Gastroesophageal sphincter (tissue), 4 donors: ENCODE results near the gene MAPK8. TPM values are rescaled to one million over a fixed set of nuclear protein-coding genes. Genes with fewer than 3 reads are reported as not detected.

ENCODE experiments used
- ATAC-seq: fragments of 150-250 bp; one replicate; pipeline ENCODE4 v1.9.1; 2016; ENCODE audit warnings: mild to moderate bottlenecking, moderate library complexity
- H3K27ac ChIP-seq, 4 donors: fragments of 200-600 bp; sonication (generic) in 3 of 4; 1 replicate in 3 of 4; 2 replicates in 1 of 4; pipeline ENCODE4 v1.5.1; 2016 to 2019
- H3K27me3 ChIP-seq: fragments of 200-600 bp; sonication (generic); one replicate; pipeline ENCODE4 v1.5.1; 2019
- H3K36me3 ChIP-seq, 2 donors: fragments of 200-600 bp; sonication (generic); one replicate each; pipeline ENCODE4 v1.5.1; 2019; ENCODE audit warnings: control low read depth in 1 of 2
- H3K4me1 ChIP-seq, 3 donors: fragments of 200-600 bp; sonication (generic); 1 replicate in 2 of 3; 2 replicates in 1 of 3; pipeline ENCODE4 v1.5.1; 2016 to 2019; ENCODE audit warnings: control low read depth in 2 of 3
- H3K4me3 ChIP-seq, 2 donors: fragments of 200-600 bp; sonication (generic); one replicate each; pipeline ENCODE4 v1.5.1; 2019; ENCODE audit warnings: mild to moderate bottlenecking in 1 of 2, moderate library complexity in 1 of 2
- H3K9me3 ChIP-seq, 3 donors: fragments of 200-600 bp; sonication (generic); one replicate each; pipeline ENCODE4 v1.5.1; 2017 to 2019; ENCODE audit warnings: control low read depth in 2 of 3
- EP300 ChIP-seq: sonication (generic); formaldehyde crosslinking; IDR thresholded peaks from one replicate; pipeline ENCODE4 v1.6.1; 2017; ENCODE audit warnings: antibody characterized with exemption, mild to moderate bottlenecking
- POLR2A ChIP-seq, 2 donors: fragments of 450-650 bp; IDR thresholded peaks; one replicate each; pipeline ENCODE4 v1.6.1; 2017; ENCODE audit warnings: antibody characterized with exemption in 2 of 2, mild to moderate bottlenecking in 2 of 2, moderate library complexity in 1 of 2
- POLR2AphosphoS5 ChIP-seq: sonication (generic); formaldehyde crosslinking; IDR thresholded peaks from one replicate; pipeline ENCODE4 v1.6.1; 2017; ENCODE audit warnings: antibody characterized with exemption
- WGBS, 2 donors: methylation state at CpG; one replicate each; pipeline ENCODE4 v1.1.5; 2018; ENCODE audit warnings: low coverage in 1 of 2; 5-methylcytosine and 5-hydroxymethylcytosine counted together
- total RNA-seq, 4 donors: library from RNA; depleted of rRNA; stranded (reverse); fragments of >200 nt; gene quantifications; one replicate each; pipeline ENCODE4 v1.1.0, GENCODE V29; 2016
- TF ChIP-seq, protein P1 (sequence below), 4 experiments: fragments of 200-600 bp in 2 of 4; fragments of 450-650 bp in 2 of 4; sonication (generic) in 1 of 4; IDR thresholded peaks; one replicate each; pipeline ENCODE4 v1.5.1; 2017 to 2019; ENCODE audit warnings: antibody characterized with exemption in 4 of 4, mild to moderate bottlenecking in 2 of 4, moderate library complexity in 2 of 4

The MAPK8 gene
- total RNA-seq, 4 donors from 2014 or later, result 35.6 to 63.7 (median 40.7) TPM

DNA sequence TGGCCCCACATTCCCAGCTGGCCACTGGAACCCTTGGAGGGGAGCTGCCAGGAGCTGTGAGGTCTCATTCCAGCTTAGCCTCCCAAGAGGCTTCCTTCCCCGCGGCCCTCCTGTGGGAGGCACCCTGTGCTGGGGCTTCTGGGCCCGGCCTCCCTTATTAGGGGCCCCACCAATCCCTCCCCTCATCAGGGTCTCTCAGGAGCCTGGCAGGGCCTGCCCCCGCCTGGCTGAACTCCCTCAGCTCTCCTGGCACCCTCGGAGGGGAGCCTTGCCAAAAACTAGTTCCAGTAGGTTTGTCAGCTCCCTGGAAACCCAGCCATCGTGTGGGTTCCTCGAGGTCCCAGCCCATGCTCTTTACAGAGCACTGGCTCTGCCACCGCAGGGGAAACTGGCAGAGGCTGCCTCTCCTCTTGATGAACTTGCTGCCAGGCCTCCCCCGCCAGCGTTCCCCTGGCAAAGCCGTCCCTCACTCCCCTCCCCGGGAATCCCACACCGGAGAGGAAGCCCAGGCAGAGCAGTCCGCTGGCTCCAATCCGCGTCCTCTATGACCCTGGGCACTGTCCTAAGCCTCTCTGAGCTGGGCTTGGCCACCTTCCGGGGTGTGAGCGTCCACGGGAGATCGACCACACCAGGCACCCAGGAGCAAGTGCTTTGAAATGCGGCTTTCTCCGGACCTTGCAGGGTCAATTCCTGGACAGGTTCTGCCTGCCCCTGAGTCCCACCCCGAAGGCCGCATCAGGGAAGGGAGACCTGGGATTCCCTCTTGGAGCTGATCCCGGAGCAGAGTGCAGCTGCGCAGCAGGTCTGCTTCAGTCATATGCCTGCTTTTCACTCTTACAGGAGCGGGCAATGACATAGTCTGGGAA lies 158.6 kb downstream of the MAPK8 start:
- Histone ChIP-seq H3K36me3 (no peaks in the 10 kb centered on the region), H3K4me3 (no peak overlapping the region), H3K4me1 (peaks cover 0 to 25% (median 0%) of the 10 kb centered on the region in 3 donors), H3K27me3 (peaks cover 38% of the 10 kb centered on the region), H3K27ac (no peak overlapping the region), H3K9me3 (no peaks in the 10 kb centered on the region)
- TF ChIP-seq POLR2AphosphoS5 (peak; percentile 7), EP300 (no peak)
- no peak for ATAC-seq
- WGBS, 2 donors, result 80% methylated on average over 1 of the region's 27 CpGs; no CpG with 5 or more reads in 1 of the 2 donors

DNA sequence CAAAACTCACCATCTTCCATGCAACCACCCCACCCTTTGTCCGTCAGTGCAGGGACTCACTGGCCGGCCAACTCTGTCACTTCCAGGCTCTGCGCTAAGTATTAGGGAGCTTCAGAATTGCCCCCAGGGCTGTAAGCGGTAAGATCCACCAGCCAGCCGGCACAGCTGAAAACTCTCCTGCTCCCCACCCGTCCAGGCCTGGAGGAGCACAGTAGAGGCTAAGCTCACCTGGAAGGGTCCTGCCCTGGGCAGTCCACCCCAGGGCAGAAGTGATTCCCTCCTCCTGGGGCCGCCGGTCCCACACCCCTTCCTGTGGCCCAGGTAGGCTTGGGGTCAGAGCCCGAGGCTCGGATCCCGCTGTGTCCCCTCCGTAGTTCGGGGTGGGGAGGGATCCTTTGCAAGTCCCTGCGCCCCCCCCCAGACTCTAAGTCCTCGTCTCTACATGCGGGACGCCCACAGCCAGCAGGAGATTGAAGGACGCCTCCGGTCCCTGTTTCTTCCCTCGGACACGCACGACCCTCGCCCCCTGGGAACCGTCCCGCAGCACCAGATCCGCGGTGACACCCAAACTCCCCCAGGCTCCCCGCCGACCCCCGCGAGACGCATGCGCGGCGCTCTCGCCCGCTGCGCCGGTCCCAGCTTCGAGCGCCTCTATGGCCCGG lies 159.5 kb downstream of the MAPK8 start:
- no peaks in the 10 kb centered on the region for H3K36me3 ChIP-seq
- no peak for TF ChIP-seq POLR2A (IDR thresholded peaks at IDR 0.05)
- no peak for TF ChIP-seq POLR2AphosphoS5
- no peak for TF ChIP-seq EP300
- TF ChIP-seq, protein P1, sequence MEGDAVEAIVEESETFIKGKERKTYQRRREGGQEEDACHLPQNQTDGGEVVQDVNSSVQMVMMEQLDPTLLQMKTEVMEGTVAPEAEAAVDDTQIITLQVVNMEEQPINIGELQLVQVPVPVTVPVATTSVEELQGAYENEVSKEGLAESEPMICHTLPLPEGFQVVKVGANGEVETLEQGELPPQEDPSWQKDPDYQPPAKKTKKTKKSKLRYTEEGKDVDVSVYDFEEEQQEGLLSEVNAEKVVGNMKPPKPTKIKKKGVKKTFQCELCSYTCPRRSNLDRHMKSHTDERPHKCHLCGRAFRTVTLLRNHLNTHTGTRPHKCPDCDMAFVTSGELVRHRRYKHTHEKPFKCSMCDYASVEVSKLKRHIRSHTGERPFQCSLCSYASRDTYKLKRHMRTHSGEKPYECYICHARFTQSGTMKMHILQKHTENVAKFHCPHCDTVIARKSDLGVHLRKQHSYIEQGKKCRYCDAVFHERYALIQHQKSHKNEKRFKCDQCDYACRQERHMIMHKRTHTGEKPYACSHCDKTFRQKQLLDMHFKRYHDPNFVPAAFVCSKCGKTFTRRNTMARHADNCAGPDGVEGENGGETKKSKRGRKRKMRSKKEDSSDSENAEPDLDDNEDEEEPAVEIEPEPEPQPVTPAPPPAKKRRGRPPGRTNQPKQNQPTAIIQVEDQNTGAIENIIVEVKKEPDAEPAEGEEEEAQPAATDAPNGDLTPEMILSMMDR (IDR thresholded peaks at IDR 0.05), result no peak
- no peak for ATAC-seq
- H3K4me3 ChIP-seq, result peak overlapping the region in 1 of 2 donors; percentile 36
- H3K27ac ChIP-seq, result no peak overlapping the region
- peaks cover 47% of the 10 kb centered on the region for H3K27me3 ChIP-seq
- H3K4me1 ChIP-seq, result peaks cover 0 to 25% (median 0%) of the 10 kb centered on the region in 3 donors
- WGBS, 2 donors, result 31 to 76% methylated on average over 4 to 8 of the region's 42 CpGs
- H3K9me3 ChIP-seq, result no peaks in the 10 kb centered on the region

DNA sequence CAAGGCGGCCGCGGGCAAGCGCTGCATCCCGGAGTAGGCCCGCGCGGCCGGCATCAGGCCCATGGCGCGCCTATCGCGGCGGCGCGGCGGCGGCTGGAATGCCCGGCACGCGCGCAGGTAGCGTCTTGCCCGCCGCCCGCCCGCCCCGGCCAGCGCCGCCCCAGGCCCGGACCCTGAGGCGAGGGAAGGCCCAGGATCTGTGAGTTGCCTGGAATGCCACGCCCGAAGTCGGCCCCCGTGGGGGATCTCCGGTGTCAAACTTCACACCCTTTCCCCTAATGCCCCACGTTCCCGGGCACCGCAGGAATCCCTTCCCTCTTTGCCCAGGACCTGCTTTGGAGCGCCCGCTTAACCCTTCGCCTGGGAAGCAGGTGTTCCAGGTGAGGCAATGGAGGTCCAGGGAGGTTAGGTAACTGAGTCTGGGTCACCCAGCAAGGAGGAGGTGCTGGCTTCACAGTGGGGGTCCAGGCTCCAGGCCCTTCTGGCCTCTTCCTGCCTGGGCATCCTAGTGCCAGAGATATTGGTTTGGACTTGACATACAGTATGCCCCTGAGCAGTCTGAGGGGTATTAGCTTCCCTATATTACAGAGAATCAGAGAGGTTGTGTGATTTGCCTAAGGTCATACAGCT lies 160.2 kb downstream of the MAPK8 start:
- TF ChIP-seq EP300 (no peak), POLR2AphosphoS5 (no peak), POLR2A (IDR thresholded peaks at IDR 0.05) (no peak)
- TF ChIP-seq, protein P1 (IDR thresholded peaks at IDR 0.05), result no peak
- H3K27me3 ChIP-seq, result peaks cover 50% of the 10 kb centered on the region
- peak; percentile 19 for ATAC-seq
- no peak overlapping the region for H3K27ac ChIP-seq
- H3K9me3 ChIP-seq, result no peaks in the 10 kb centered on the region
- peak overlapping the region in 1 of 2 donors; percentile 36 for H3K4me3 ChIP-seq
- no peaks in the 10 kb centered on the region for H3K36me3 ChIP-seq
- peaks cover 0 to 25% (median 0%) of the 10 kb centered on the region in 3 donors for H3K4me1 ChIP-seq
- WGBS, 2 donors, result no CpG with 5 or more reads among the region's 43 CpGs

DNA sequence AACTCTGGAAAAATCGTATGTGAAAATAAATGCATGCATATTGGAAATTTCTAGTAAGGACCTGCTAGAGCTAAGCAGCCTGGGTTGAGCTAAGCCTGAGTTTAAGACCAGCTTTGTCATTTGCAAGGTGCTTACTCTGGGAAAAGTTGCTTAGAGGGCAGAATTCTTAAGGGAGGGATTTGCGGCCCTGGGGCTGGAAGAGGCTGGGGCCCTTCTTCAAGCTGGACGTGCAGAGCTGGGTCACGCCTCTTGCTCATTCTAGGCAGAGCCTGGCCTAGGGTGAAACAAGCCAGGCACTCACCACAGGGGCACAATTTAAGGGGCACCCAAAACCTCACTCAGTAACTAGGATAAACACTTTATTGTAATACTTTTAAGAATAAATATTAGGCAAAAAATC lies 161.2 kb downstream of the MAPK8 start:
- no peak for ATAC-seq
- 80 to 81% methylated on average over 4 of the region's 4 CpGs for WGBS, 2 donors
- Histone ChIP-seq H3K36me3 (no peaks in the 10 kb centered on the region), H3K27ac (no peak overlapping the region), H3K4me1 (peaks cover 0 to 25% (median 0%) of the 10 kb centered on the region in 3 donors), H3K9me3 (no peaks in the 10 kb centered on the region), H3K27me3 (peaks cover 50% of the 10 kb centered on the region), H3K4me3 (no peak overlapping the region)
- TF ChIP-seq POLR2A (IDR thresholded peaks at IDR 0.05) (no peak), EP300 (no peak), POLR2AphosphoS5 (no peak)
- TF ChIP-seq, protein P1 (IDR thresholded peaks at IDR 0.05), result no peak

DNA sequence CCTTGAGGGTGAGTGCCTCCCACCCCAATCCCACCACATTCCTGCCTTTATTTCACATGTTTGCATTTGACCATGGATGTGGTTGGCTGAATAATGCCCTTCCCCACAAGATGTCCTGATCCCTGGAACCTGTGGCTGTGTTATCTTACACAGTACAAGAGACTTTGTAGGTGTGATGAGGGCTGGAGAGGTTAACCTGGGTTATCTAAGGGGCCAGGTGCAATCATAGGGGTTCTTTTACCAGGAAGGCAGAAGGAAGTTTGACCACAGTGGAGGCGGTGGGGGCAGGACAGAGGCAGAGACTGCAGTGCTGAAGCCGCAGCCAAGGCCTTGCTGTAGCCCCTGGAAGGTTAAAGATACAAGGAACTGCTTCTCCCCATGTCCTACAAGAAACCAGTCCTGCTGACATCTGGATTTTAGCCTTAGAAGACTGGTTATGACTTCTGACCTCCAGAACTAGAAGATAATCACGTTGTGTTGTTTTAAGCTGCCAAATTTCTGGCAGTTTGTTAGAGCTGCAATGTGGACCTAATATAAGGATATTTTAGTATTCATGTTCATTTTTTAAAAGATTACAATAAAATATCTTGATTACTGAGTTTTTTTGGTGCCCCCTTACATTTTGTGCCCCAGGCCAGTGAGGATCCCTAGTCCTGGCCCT lies 161.8 kb downstream of the MAPK8 start:
- Histone ChIP-seq H3K4me1 (peaks cover 0 to 25% (median 0%) of the 10 kb centered on the region in 3 donors), H3K36me3 (no peaks in the 10 kb centered on the region), H3K27me3 (peaks cover 50% of the 10 kb centered on the region), H3K27ac (no peak overlapping the region), H3K4me3 (no peak overlapping the region), H3K9me3 (peaks cover 0 to 3% (median 0%) of the 10 kb centered on the region in 3 donors)
- TF ChIP-seq EP300, result no peak
- no peak for TF ChIP-seq POLR2A (IDR thresholded peaks at IDR 0.05)
- TF ChIP-seq, protein P1 (IDR thresholded peaks at IDR 0.05), result no peak
- TF ChIP-seq POLR2AphosphoS5, result no peak
- WGBS, 2 donors, result 46 to 91% methylated on average over 1 to 3 of the region's 3 CpGs
- no peak for ATAC-seq
